ENCODE results near the gene PPP3R2. TPM values are rescaled to one million over a fixed set of nuclear protein-coding genes. Genes with fewer than 3 reads are reported as not detected.

The PPP3R2 gene
- total RNA-seq, 1 donor from 2014 or later = not detected

Other genes starting within 250 kb of the PPP3R2 start
- not detected in 2 replicates for gene BAAT, start 210.0 kb downstream of the PPP3R2 start, total RNA-seq
- 11.6 and 13.3 TPM in 2 replicates for gene MRPL50, start 196.4 kb downstream of the PPP3R2 start, total RNA-seq
- gene ZNF189, start 196.1 kb downstream of the PPP3R2 start, total RNA-seq = 17.5 and 18.1 TPM in 2 replicates
- gene ALDOB, start 159.2 kb downstream of the PPP3R2 start, total RNA-seq = 0.20 and 0.22 TPM in 2 replicates
- 15.9 and 22.2 TPM in 2 replicates for gene RNF20, start 61.1 kb downstream of the PPP3R2 start, total RNA-seq
- gene GRIN3A, start 143.7 kb upstream of the PPP3R2 start, total RNA-seq = not detected in 2 replicates